ENCODE results near the gene WDR82.

The WDR82 gene

DNA sequence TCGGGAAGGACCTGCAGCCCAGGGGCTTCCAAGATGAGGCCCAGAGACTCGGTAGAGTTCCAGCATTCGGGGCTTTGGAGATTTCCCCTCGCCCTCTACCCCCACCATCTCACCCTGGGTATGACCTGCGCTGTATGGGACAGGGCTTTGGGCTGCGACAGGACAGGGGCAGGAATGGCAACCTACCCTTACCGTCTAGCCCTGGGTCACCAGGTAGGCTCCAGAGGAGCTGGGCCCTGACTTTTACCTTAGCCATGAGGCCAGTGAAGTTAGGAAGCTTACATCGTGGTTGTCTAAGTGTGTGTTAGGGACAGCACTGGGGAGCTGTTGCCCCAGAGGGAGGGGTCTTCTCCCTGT is 32.2 kb downstream of the WDR82 start:
- TF ChIP-seq, protein P1, sequence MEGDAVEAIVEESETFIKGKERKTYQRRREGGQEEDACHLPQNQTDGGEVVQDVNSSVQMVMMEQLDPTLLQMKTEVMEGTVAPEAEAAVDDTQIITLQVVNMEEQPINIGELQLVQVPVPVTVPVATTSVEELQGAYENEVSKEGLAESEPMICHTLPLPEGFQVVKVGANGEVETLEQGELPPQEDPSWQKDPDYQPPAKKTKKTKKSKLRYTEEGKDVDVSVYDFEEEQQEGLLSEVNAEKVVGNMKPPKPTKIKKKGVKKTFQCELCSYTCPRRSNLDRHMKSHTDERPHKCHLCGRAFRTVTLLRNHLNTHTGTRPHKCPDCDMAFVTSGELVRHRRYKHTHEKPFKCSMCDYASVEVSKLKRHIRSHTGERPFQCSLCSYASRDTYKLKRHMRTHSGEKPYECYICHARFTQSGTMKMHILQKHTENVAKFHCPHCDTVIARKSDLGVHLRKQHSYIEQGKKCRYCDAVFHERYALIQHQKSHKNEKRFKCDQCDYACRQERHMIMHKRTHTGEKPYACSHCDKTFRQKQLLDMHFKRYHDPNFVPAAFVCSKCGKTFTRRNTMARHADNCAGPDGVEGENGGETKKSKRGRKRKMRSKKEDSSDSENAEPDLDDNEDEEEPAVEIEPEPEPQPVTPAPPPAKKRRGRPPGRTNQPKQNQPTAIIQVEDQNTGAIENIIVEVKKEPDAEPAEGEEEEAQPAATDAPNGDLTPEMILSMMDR (conservative IDR thresholded peaks at IDR 0.05; ENCODE audit: low read length) = no peak
- no peak for TF ChIP-seq EZH2phosphoT487 (IDR thresholded peaks at IDR 0.05; ENCODE audit: borderline replicate concordance)
- no peak overlapping the region for H2AFZ ChIP-seq (ENCODE audit: low read length)

DNA sequence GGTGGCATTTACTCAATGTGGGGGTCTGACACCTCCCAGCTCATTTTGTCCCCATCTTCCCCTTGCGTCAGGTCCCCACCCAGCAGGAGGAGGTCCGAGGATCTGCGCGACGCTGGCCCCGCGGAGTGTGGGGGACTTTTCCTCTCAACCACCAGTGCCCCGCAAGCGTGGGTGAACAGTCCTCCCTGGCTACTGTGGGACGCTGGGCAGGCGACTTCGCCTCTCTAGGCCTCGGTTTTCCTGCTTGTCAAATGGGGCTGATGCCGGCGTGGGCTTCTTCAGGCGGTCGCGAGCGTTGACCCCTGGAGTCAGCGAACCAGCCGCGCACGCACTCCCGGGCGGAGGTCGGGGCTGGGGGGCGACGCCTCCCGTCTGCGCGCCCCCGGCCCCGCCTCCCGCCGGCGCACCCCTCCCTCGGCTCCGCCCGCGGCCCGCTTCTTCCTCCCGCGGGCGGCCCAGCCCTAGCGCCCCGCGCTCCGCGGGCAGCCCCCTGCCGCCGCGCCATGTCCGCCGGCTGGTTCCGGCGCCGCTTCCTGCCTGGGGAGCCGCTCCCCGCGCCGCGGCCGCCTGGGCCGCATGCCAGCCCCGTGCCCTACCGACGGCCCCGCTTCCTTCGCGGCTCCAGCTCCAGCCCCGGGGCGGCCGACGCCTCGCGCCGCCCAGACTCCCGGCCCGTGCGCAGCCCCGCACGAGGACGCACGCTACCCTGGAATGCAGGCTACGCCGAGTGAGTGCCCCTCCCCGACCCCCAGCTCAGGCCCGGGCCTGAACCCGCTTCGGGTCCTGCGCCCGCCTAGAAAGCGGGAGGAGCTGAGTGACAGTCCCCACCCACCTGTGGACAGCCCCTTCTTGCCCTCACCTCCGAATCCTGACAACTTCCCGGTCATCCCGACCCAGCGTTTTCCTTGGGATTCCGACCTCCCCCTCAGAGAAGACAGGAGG is 32.9 kb downstream of the WDR82 start, which contains the start of gene PPM1M:
TSS of gene PPM1M (plus strand) at position 438 of the 942 bp plus-strand sequence. CDS start at position 504, 66 bp downstream.
- H3K4me1 ChIP-seq (ENCODE audit: insufficient read depth, low read length, poor library complexity, severe bottlenecking) = peaks cover 5% of the 10 kb centered on the region
- no peaks in the 10 kb centered on the region for H3K36me3 ChIP-seq (ENCODE audit: insufficient read depth, low read length)
- H3F3A ChIP-seq (ENCODE audit: low read depth) = no peaks in the 10 kb centered on the region
- H4K20me1 ChIP-seq (ENCODE audit: insufficient read depth, low read length, poor library complexity, severe bottlenecking) = no peaks in the 10 kb centered on the region
- no peaks in the 10 kb centered on the region for H3K79me2 ChIP-seq (ENCODE audit: insufficient read depth, low read length)
- no peak within 1 kb of the TSS for H3K9ac ChIP-seq (ENCODE audit: low read depth, low read length, poor library complexity, severe bottlenecking)
- no peaks in the 10 kb centered on the region for H3K27me3 ChIP-seq (ENCODE audit: insufficient read depth, low read length, poor library complexity, severe bottlenecking)
- no peak for TF ChIP-seq EZH2phosphoT487 (IDR thresholded peaks at IDR 0.05; ENCODE audit: borderline replicate concordance)
- TF ChIP-seq, protein P1 (conservative IDR thresholded peaks at IDR 0.05; ENCODE audit: low read length) = no peak
- H3K9me2 ChIP-seq (replicated peaks; ENCODE audit: low read depth, low read length) = no peaks in the 10 kb centered on the region
- no peak within 1 kb of the TSS for H3K4me3 ChIP-seq (ENCODE audit: low read length, poor library complexity, severe bottlenecking)
- H2AFZ ChIP-seq (ENCODE audit: low read length) = no peak within 1 kb of the TSS
- H3K4me2 ChIP-seq (ENCODE audit: low read depth, low read length, poor library complexity, severe bottlenecking) = no peak within 1 kb of the TSS
- no peaks in the 10 kb centered on the region for H3K9me3 ChIP-seq (ENCODE audit: insufficient read depth, low read depth, low read length)

More for the DNA sequence above, 32.2 kb downstream of the WDR82 start:
- Histone ChIP-seq H3K4me2 (ENCODE audit: low read depth, low read length, poor library complexity, severe bottlenecking) (no peak overlapping the region), H3K9ac (ENCODE audit: low read depth, low read length, poor library complexity, severe bottlenecking) (no peak overlapping the region), H3F3A (ENCODE audit: low read depth) (no peaks in the 10 kb centered on the region), H3K9me3 (ENCODE audit: insufficient read depth, low read depth, low read length) (no peaks in the 10 kb centered on the region), H3K4me3 (ENCODE audit: low read length, poor library complexity, severe bottlenecking) (no peak overlapping the region), H3K9me2 (replicated peaks; ENCODE audit: low read depth, low read length) (no peaks in the 10 kb centered on the region), H4K20me1 (ENCODE audit: insufficient read depth, low read length, poor library complexity, severe bottlenecking) (no peaks in the 10 kb centered on the region), H3K36me3 (ENCODE audit: insufficient read depth, low read length) (no peaks in the 10 kb centered on the region; the same call in 1 of the 2 replicates), H3K27me3 (ENCODE audit: insufficient read depth, low read length, poor library complexity, severe bottlenecking) (no peaks in the 10 kb centered on the region), H3K4me1 (ENCODE audit: insufficient read depth, low read length, poor library complexity, severe bottlenecking) (no peaks in the 10 kb centered on the region), H3K79me2 (ENCODE audit: insufficient read depth, low read length) (no peaks in the 10 kb centered on the region)

DNA sequence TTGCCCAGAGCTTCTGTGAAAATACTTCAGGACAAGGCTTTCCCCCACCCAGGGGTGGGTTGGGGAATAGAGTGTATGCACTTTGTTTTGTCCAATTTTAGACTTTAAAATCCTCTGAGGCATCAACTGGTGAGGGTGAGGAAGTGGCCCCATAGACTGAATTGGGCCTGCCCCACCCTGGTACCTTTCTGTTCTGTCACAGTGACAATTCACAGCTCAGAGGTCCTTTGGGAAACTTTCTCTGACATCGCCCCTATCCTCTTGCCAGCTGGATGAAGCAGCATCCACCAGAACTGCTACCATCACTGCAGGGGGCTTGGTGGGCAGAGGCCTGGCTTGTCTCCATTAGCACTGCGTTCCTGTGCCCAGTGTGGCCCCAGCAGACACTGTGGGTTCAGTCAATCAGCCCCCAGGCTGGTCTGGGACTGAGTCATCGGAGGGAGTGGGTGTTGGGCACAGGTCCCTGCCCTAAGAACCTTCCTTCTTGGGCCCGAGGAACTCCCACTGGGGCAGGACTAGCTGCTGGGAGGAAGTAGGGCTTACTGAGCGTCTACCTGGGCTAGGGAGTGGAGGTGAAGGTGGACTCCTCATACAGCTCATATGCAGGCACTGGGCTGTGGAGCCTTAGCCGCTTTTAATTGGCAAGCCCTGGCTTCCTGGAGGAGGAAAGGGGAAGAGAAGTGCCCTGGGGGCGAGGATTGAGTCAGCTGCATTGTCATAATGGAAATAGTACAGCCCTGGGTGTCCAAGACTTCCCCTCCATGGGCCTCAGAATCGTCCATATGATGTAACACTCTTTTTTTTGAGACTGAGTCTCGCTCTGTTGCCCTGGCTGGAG is 34.4 kb downstream of the WDR82 start:
- no peaks in the 10 kb centered on the region for H3K9me2 ChIP-seq (replicated peaks; ENCODE audit: low read depth, low read length)
- no peaks in the 10 kb centered on the region for H3K36me3 ChIP-seq (ENCODE audit: insufficient read depth, low read length)
- H2AFZ ChIP-seq (ENCODE audit: low read length) = no peak overlapping the region
- H3K79me2 ChIP-seq (ENCODE audit: insufficient read depth, low read length) = peaks cover 13% of the 10 kb centered on the region
- H3K4me1 ChIP-seq (ENCODE audit: insufficient read depth, low read length, poor library complexity, severe bottlenecking) = peaks cover 13% of the 10 kb centered on the region
- H3K4me3 ChIP-seq (ENCODE audit: low read length, poor library complexity, severe bottlenecking) = no peak overlapping the region
- H4K20me1 ChIP-seq (ENCODE audit: insufficient read depth, low read length, poor library complexity, severe bottlenecking) = no peaks in the 10 kb centered on the region
- no peak overlapping the region for H3K9ac ChIP-seq (ENCODE audit: low read depth, low read length, poor library complexity, severe bottlenecking)
- TF ChIP-seq EZH2phosphoT487 (IDR thresholded peaks at IDR 0.05; ENCODE audit: borderline replicate concordance) = no peak
- TF ChIP-seq, protein P1 (conservative IDR thresholded peaks at IDR 0.05; ENCODE audit: low read length) = no peak
- H3K9me3 ChIP-seq (ENCODE audit: insufficient read depth, low read depth, low read length) = no peaks in the 10 kb centered on the region
- no peak overlapping the region for H3K4me2 ChIP-seq (ENCODE audit: low read depth, low read length, poor library complexity, severe bottlenecking)
- H3K27me3 ChIP-seq (ENCODE audit: insufficient read depth, low read length, poor library complexity, severe bottlenecking) = no peaks in the 10 kb centered on the region
- H3F3A ChIP-seq (ENCODE audit: low read depth) = no peaks in the 10 kb centered on the region
